ENCODE data around the gene RELT. TPM values are rescaled to one million over a fixed set of nuclear protein-coding genes. Genes with fewer than 3 reads are reported as not detected.

The RELT gene
- polyA plus RNA-seq, 4 donors: 0.67 to 3.3 (median 2.1) TPM

GRCh38 chr11:73413256-73413655, 37.1 kb downstream of the RELT start:
- WGBS, 3 donors: 91 to 98% (median 97%) methylated on average over 2 of the region's 2 CpGs
- no peak for FAIRE-seq

GRCh38 chr11:73414977-73415651, 38.9 kb downstream of the RELT start:
- FAIRE-seq: no peak
- Histone ChIP-seq H3K9me3 (ENCODE audit: control insufficient read depth in 2 of 2, insufficient read depth in 1 of 2, low read depth in 1 of 2, low read length in 1 of 2) (no peaks in the 10 kb centered on the region), H3K4me1 (ENCODE audit: control insufficient read depth in 3 of 3, insufficient read depth in 2 of 3, low read depth in 1 of 3, low read length in 2 of 3) (peaks cover 0 to 8% (median 5%) of the 10 kb centered on the region in 3 donors), H3K27ac (ENCODE audit: low read depth in 1 of 3, low read length in 2 of 3) (no peak overlapping the region), H3K36me3 (ENCODE audit: control insufficient read depth in 3 of 3, insufficient read depth in 2 of 3, low read depth in 1 of 3, low read length in 3 of 3) (peaks cover 0 to 10% (median 0%) of the 10 kb centered on the region in 3 donors), H3K4me3 (ENCODE audit: low read depth in 1 of 3, low read length in 3 of 3) (no peak overlapping the region), H3K27me3 (ENCODE audit: control insufficient read depth in 3 of 3, insufficient read depth in 3 of 3, low read length in 3 of 3) (no peaks in the 10 kb centered on the region)
- no peak for DNase-seq
- 38 to 59% (median 41%) methylated on average over 1 of the region's 1 CpG for WGBS, 3 donors

More at GRCh38 chr11:73413256-73413655, 37.1 kb downstream of the RELT start:
- DNase-seq: no peak
- H3K4me3 ChIP-seq (ENCODE audit: low read depth in 1 of 3, low read length in 3 of 3): no peak overlapping the region
- H3K4me1 ChIP-seq (ENCODE audit: control insufficient read depth in 3 of 3, insufficient read depth in 2 of 3, low read depth in 1 of 3, low read length in 2 of 3): peaks cover 0 to 8% (median 5%) of the 10 kb centered on the region in 3 donors
- no peaks in the 10 kb centered on the region for H3K27me3 ChIP-seq (ENCODE audit: control insufficient read depth in 3 of 3, insufficient read depth in 3 of 3, low read length in 3 of 3)
- no peak overlapping the region for H3K27ac ChIP-seq (ENCODE audit: low read depth in 1 of 3, low read length in 2 of 3)
- no peaks in the 10 kb centered on the region for H3K9me3 ChIP-seq (ENCODE audit: control insufficient read depth in 2 of 2, insufficient read depth in 1 of 2, low read depth in 1 of 2, low read length in 1 of 2)
- H3K36me3 ChIP-seq (ENCODE audit: control insufficient read depth in 3 of 3, insufficient read depth in 2 of 3, low read depth in 1 of 3, low read length in 3 of 3): peaks cover 0 to 17% (median 0%) of the 10 kb centered on the region in 3 donors

- FAIRE-seq: no peak
- H3K4me1 ChIP-seq (ENCODE audit: control insufficient read depth in 3 of 3, insufficient read depth in 2 of 3, low read depth in 1 of 3, low read length in 2 of 3): peaks cover 0 to 8% (median 5%) of the 10 kb centered on the region in 3 donors
- no peaks in the 10 kb centered on the region for H3K27me3 ChIP-seq (ENCODE audit: control insufficient read depth in 3 of 3, insufficient read depth in 3 of 3, low read length in 3 of 3)
- H3K27ac ChIP-seq (ENCODE audit: low read depth in 1 of 3, low read length in 2 of 3): no peak overlapping the region
- no peak overlapping the region for H3K4me3 ChIP-seq (ENCODE audit: low read depth in 1 of 3, low read length in 3 of 3)
- H3K36me3 ChIP-seq (ENCODE audit: control insufficient read depth in 3 of 3, insufficient read depth in 2 of 3, low read depth in 1 of 3, low read length in 3 of 3): peaks cover 0 to 6% (median 0%) of the 10 kb centered on the region in 3 donors
- H3K9me3 ChIP-seq (ENCODE audit: control insufficient read depth in 2 of 2, insufficient read depth in 1 of 2, low read depth in 1 of 2, low read length in 1 of 2): no peaks in the 10 kb centered on the region
- WGBS, 3 donors: 76 to 85% (median 81%) methylated on average over 4 of the region's 4 CpGs
- no peak for DNase-seq
Measured at GRCh38 chr11:73415854-73416615, 39.8 kb downstream of the RELT start.

- FAIRE-seq: no peak
- peaks cover 0 to 3% (median 0%) of the 10 kb centered on the region in 3 donors for H3K36me3 ChIP-seq (ENCODE audit: control insufficient read depth in 3 of 3, insufficient read depth in 2 of 3, low read depth in 1 of 3, low read length in 3 of 3)
- peaks cover 0 to 8% (median 5%) of the 10 kb centered on the region in 3 donors for H3K4me1 ChIP-seq (ENCODE audit: control insufficient read depth in 3 of 3, insufficient read depth in 2 of 3, low read depth in 1 of 3, low read length in 2 of 3)
- H3K9me3 ChIP-seq (ENCODE audit: control insufficient read depth in 2 of 2, insufficient read depth in 1 of 2, low read depth in 1 of 2, low read length in 1 of 2): no peaks in the 10 kb centered on the region
- no peaks in the 10 kb centered on the region for H3K27me3 ChIP-seq (ENCODE audit: control insufficient read depth in 3 of 3, insufficient read depth in 3 of 3, low read length in 3 of 3)
- DNase-seq: no peak
- H3K27ac ChIP-seq (ENCODE audit: low read depth in 1 of 3, low read length in 2 of 3): no peak overlapping the region
- WGBS, 3 donors: 98 to 100% (median 99%) methylated on average over 2 of the region's 2 CpGs
- no peak overlapping the region for H3K4me3 ChIP-seq (ENCODE audit: low read depth in 1 of 3, low read length in 3 of 3)
Measured at GRCh38 chr11:73416786-73417185, 40.6 kb downstream of the RELT start.

- H3K36me3 ChIP-seq (ENCODE audit: control insufficient read depth in 3 of 3, insufficient read depth in 2 of 3, low read depth in 1 of 3, low read length in 3 of 3): peaks cover 0 to 3% (median 0%) of the 10 kb centered on the region in 3 donors
- H3K27ac ChIP-seq (ENCODE audit: low read depth in 1 of 3, low read length in 2 of 3): no peak overlapping the region
- DNase-seq: no peak
- H3K9me3 ChIP-seq (ENCODE audit: control insufficient read depth in 2 of 2, insufficient read depth in 1 of 2, low read depth in 1 of 2, low read length in 1 of 2): no peaks in the 10 kb centered on the region
- H3K27me3 ChIP-seq (ENCODE audit: control insufficient read depth in 3 of 3, insufficient read depth in 3 of 3, low read length in 3 of 3): no peaks in the 10 kb centered on the region
- no peak for FAIRE-seq
- peaks cover 0 to 8% (median 5%) of the 10 kb centered on the region in 3 donors for H3K4me1 ChIP-seq (ENCODE audit: control insufficient read depth in 3 of 3, insufficient read depth in 2 of 3, low read depth in 1 of 3, low read length in 2 of 3)
- H3K4me3 ChIP-seq (ENCODE audit: low read depth in 1 of 3, low read length in 3 of 3): no peak overlapping the region
Measured at GRCh38 chr11:73420136-73420535, 43.9 kb downstream of the RELT start.

GRCh38 chr11:73422886-73423285, 46.7 kb downstream of the RELT start:
- H3K4me1 ChIP-seq (ENCODE audit: control insufficient read depth in 3 of 3, insufficient read depth in 2 of 3, low read depth in 1 of 3, low read length in 2 of 3): no peaks in the 10 kb centered on the region
- 91 to 92% (median 92%) methylated on average over 4 of the region's 4 CpGs for WGBS, 3 donors
- no peaks in the 10 kb centered on the region for H3K9me3 ChIP-seq (ENCODE audit: control insufficient read depth in 2 of 2, insufficient read depth in 1 of 2, low read depth in 1 of 2, low read length in 1 of 2)
- FAIRE-seq (no peak), DNase-seq (no peak)
- H3K27ac ChIP-seq (ENCODE audit: low read depth in 1 of 3, low read length in 2 of 3): no peak overlapping the region
- H3K36me3 ChIP-seq (ENCODE audit: control insufficient read depth in 3 of 3, insufficient read depth in 2 of 3, low read depth in 1 of 3, low read length in 3 of 3): peaks cover 0 to 3% (median 0%) of the 10 kb centered on the region in 3 donors
- no peaks in the 10 kb centered on the region for H3K27me3 ChIP-seq (ENCODE audit: control insufficient read depth in 3 of 3, insufficient read depth in 3 of 3, low read length in 3 of 3)
- H3K4me3 ChIP-seq (ENCODE audit: low read depth in 1 of 3, low read length in 3 of 3): no peak overlapping the region

GRCh38 chr11:73423506-73423905, 47.3 kb downstream of the RELT start:
- WGBS, 3 donors: 89 to 98% (median 94%) methylated on average over 3 of the region's 3 CpGs
- Histone ChIP-seq H3K9me3 (ENCODE audit: control insufficient read depth in 2 of 2, insufficient read depth in 1 of 2, low read depth in 1 of 2, low read length in 1 of 2) (no peaks in the 10 kb centered on the region), H3K27ac (ENCODE audit: low read depth in 1 of 3, low read length in 2 of 3) (no peak overlapping the region), H3K36me3 (ENCODE audit: control insufficient read depth in 3 of 3, insufficient read depth in 2 of 3, low read depth in 1 of 3, low read length in 3 of 3) (no peaks in the 10 kb centered on the region), H3K4me1 (ENCODE audit: control insufficient read depth in 3 of 3, insufficient read depth in 2 of 3, low read depth in 1 of 3, low read length in 2 of 3) (no peaks in the 10 kb centered on the region), H3K4me3 (ENCODE audit: low read depth in 1 of 3, low read length in 3 of 3) (no peak overlapping the region), H3K27me3 (ENCODE audit: control insufficient read depth in 3 of 3, insufficient read depth in 3 of 3, low read length in 3 of 3) (no peaks in the 10 kb centered on the region)
- FAIRE-seq (no peak), DNase-seq (no peak)

GRCh38 chr11:73425108-73425507, 48.9 kb downstream of the RELT start:
- Histone ChIP-seq H3K4me1 (ENCODE audit: control insufficient read depth in 3 of 3, insufficient read depth in 2 of 3, low read depth in 1 of 3, low read length in 2 of 3) (no peaks in the 10 kb centered on the region), H3K36me3 (ENCODE audit: control insufficient read depth in 3 of 3, insufficient read depth in 2 of 3, low read depth in 1 of 3, low read length in 3 of 3) (no peaks in the 10 kb centered on the region), H3K9me3 (ENCODE audit: control insufficient read depth in 2 of 2, insufficient read depth in 1 of 2, low read depth in 1 of 2, low read length in 1 of 2) (no peaks in the 10 kb centered on the region), H3K27me3 (ENCODE audit: control insufficient read depth in 3 of 3, insufficient read depth in 3 of 3, low read length in 3 of 3) (no peaks in the 10 kb centered on the region), H3K4me3 (ENCODE audit: low read depth in 1 of 3, low read length in 3 of 3) (no peak overlapping the region), H3K27ac (ENCODE audit: low read depth in 1 of 3, low read length in 2 of 3) (peak overlapping the region in 1 of 3 donors; percentile 8)
- DNase-seq (no peak), FAIRE-seq (no peak)
- 55 to 88% (median 85%) methylated on average over 1 of the region's 1 CpG for WGBS, 3 donors
